HG02943 (cell line): ENCODE measurements around the gene ROS1.
"Not testable (repeated sequence)": the region's sequence is repeated elsewhere in the genome, so short reads cannot be mapped to it uniquely, and the experiment has no call there.

Experiments used
- ATAC-seq: cut with Tn5 transposase; IDR thresholded peaks from one replicate; pipeline ENCODE4 v1.9.1; 2021; ENCODE audit warnings: mild to moderate bottlenecking, low read depth, moderate library complexity; ENCODE audit not compliant: unreplicated experiment

ROS1 gene

DNA sequence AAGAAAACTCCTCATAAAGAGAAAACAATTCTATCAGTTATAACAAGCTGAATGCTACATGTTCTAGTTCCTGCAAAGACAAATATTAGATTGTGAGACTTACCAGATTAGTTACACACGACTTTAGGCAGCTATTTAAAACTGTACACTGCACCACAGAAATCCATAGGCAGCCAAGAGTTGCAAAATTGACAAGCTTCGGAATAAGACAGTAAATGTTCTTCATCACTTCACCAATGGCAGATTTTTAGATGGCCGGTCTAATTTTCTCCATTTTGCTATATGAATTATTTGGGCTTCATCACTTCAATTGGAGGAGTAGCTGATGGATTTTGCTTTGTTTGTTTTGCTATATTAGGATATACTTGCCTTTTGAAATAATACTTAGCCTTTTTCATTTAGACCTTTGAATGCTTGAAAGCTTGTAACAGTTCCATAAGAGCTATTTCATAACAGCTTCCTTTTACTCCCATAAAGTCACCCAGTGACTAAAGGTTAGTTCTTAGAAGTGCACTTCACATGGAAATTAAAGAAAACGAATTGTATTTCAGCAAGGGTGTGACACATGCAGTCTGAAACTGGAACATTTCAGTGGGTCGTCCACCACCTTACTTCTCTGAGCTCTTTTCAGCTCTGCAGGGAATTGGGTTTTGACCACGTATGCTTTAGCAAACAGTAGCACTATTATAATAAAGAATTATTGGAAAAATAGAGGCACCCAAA is at the start of gene ROS1:
ROS1 (minus strand) TSS at position 512 of the 723 bp plus-strand sequence; CDS start at position 226, 286 bp downstream.
- no peak for ATAC-seq

GRCh38 chr6:117473401-117473800 is 47.7 kb upstream of the ROS1 start:
- ATAC-seq = no peak

- ATAC-seq = no peak
Measured at GRCh38 chr6:117472667-117473066, 46.9 kb upstream of the ROS1 start.

GRCh38 chr6:117469791-117470190 is 44.0 kb upstream of the ROS1 start:
- ATAC-seq = no peak

DNA sequence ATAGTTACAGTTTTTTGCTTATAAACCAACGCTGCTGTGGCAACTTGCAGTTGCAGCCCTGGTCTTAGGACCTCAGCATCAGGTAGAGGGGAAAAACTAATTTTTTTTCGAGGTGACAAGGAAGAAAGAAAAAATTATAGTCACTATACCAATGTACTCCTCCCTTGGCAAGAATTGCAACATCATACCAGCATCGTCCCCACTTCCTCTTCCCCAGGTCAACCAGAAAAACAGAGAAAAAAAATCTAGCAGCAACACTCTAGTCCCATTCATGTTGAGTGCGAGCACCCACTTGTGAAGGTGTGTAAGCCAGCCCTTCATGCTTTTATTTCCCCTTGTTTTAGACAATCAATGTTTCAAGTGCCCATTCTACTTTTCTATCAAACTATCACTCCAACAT is 43.6 kb upstream of the ROS1 start:
- ATAC-seq = no peak

DNA sequence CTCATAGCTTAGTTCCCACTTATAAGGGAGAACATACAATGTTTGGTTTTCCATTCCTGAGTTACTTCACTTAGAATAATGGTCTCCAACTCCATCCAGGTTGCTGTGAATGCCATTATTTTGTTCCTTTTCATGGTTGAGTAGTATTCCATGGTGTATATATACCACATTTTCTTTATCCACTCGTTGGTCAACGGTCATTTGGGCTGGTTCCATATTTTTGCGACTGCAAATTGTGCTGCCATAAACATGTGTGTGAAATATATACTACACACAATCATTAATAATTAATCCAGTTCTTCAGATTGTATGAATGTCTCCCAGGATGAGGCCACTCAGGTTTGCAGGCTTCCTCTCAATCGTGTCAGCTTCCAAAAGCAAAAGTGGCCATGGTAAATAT is 42.8 kb upstream of the ROS1 start:
- ATAC-seq = not testable (repeated sequence)

DNA sequence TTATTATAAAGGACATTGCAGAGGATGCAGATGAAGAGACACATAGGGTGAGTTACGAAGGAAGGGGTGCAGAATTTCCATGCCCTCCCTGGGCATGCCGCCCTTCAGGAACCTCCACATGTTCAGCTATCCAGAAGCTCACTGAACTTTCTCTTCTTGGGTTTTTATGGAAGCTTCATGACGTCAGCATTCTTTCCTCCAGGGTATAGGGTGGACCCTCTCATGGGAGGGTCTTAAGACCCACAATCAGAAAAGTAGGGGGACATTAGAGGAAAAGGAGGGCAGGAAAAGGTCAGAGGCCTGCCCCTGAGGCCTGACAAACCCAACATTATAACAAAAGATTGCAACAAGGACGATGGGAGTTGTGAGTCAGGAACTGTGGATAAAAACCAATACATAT is 42.1 kb upstream of the ROS1 start:
- no peak for ATAC-seq

- ATAC-seq = no peak
Measured at GRCh38 chr6:117465691-117466090, 39.9 kb upstream of the ROS1 start.

DNA sequence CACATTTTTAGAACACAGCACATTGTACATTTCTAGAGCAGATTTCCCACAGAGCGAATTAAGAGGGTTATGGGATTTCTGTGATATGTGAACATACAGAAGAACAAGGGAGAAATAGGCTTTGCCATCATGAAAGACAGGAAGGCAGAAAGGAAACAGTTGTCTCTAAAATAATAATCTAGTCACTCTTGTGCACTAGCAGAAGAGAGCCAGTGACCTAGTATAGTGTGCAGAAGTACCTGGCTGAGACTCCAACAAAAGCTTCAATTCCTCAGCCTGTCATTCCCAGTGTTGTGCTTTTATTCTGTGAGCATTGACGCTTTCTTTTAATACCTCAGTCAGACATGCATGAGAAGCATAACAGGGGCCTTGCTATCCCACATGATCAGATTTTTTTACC is 39.0 kb upstream of the ROS1 start:
- no peak for ATAC-seq

GRCh38 chr6:117463762-117464665 is 38.3 kb upstream of the ROS1 start:
- ATAC-seq = no peak

DNA sequence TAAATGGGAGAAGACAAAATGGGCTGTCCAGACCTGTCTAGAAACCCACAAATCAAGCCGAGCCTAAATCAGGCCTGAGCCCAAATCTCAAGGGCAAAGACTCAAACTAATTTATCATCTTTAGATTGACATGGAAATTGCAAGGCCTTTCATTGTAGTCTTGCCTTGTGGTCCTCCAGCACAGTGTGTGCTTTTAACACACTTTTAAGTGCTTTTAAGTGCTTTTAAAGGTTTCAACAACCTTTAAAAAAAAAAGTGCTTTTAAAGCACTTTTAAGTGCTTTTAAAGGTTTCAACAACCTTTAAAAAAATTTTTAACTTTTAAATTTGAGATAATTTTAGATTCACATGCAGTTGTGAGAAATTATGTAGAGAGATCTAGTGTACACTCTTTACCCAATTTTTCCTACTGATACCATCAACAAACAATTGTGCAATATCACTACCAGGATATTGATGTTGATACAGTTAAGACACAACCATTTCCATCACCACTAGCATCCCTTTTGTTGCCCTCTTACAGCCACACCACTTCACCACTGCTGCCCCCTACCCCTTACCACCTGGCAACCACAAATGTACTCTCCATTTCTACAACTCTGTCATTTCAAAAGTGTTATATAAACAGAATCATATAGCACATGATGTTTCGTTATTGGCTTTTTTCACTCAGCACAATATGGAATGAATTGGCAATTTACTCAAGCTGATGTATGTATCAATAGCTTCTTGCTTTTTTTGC is 33.6 kb upstream of the ROS1 start:
- no peak for ATAC-seq

DNA sequence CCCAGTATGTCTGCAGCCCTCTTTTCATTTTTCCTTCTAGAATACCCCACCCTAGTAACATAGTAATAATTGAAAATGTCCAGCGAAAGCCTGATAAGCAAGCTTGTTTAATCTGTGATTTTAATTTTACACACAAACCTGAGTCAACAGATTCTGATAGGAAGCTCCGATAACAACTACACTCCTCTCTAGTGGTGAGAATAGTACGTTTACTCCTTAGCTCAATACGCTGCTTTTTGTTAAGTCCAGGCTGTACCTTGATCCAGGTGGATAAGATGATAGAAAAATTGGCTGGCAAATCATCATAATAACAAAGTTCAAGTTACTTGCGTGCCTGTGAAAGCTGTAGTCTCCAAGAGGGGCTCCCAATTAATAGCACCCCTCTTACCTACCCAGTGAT is 31.3 kb upstream of the ROS1 start:
- ATAC-seq = no peak

DNA sequence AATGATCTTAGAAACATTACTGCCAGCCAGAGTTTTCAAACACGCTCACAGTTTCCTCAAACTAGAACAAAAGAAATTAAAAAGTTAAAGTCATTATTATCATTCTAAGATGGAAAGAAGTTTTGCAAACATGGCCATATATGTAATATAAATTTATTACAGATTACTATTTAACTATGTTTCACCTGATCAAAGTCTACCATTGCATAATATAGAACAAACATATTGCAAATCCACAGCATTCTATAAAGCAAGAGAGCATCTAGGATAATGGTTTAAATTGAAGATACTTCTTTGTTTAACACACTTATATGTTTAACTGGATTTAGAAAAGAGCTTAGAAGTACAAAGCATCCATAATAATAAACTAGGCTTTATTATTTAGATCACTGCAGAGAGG is 30.5 kb upstream of the ROS1 start:
- ATAC-seq = no peak

GRCh38 chr6:117451671-117452070 is 25.9 kb upstream of the ROS1 start:
- ATAC-seq = no peak

- ATAC-seq = no peak
Measured at GRCh38 chr6:117449549-117450439, 24.1 kb upstream of the ROS1 start.

DNA sequence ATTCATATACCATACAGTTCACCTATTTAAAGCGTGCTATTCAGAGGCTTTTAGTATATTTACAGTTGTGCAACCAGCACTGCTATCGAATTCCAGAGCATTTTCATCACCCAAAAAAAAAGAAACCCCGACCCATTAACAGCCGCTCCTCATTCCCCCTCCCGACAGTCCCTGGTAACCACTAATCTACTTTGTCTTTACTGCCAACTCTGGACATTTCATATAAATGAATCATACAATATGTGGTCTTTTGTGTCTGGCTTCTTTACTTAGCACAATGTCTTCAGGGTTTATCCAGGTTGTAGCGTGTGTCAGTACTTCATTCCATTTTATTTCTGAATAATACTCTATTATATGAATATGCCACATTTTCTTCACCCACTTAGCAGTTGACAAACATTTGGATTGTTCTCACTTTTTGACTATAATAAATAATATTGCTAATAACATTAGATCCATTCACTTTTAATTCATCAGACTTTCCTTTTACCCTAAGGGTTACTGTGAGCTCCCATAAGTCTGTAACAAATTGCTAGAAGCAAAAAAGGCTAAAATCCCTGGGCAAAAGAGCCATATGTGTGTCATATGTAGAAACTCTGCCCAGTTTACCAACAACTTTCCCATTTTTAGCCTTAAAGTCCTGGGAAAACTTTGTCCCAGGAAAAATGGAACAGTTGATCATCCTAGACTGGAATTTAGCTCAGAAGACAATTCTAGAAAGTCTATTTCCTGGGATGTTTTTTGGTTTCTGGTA is 23.2 kb upstream of the ROS1 start:
- ATAC-seq = no peak

DNA sequence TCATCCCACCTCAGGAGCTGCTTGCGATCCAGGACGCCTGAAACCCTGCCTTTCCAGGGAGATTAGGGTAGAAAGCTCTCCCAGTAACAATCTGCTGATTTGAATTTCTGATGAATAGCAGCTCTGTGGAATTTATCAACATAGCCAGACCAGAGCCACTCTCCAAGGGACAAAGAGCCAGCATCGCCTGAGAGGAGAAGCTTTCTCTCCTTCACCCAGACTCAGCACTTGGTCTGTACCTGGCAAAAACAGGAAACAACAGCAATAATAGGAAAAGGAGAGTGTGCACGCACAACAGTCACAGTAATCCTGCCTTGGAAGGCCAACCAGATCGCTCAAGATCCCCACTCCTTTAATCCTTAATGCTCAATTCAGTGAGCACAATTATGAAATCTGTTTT is 22.3 kb upstream of the ROS1 start:
- no peak for ATAC-seq

DNA sequence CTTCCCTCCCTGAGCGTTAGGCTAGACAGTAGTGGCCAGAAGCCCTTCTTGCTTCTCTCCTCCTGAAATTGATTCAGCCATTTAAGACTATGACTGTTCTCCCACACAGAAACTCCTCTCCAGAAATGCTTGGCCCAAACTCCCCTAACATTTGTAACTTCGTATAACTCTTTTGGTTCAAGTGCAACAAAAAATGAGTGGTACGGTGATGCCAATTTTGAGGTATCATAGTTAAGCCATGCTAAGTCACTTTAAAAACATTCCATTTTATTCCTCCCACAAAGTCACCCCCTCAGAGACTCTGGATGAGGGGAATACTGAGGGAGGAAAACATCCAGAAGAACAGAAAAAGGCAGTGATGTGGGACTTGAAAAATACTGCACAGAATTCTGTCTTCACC is 21.1 kb upstream of the ROS1 start:
- ATAC-seq = no peak

DNA sequence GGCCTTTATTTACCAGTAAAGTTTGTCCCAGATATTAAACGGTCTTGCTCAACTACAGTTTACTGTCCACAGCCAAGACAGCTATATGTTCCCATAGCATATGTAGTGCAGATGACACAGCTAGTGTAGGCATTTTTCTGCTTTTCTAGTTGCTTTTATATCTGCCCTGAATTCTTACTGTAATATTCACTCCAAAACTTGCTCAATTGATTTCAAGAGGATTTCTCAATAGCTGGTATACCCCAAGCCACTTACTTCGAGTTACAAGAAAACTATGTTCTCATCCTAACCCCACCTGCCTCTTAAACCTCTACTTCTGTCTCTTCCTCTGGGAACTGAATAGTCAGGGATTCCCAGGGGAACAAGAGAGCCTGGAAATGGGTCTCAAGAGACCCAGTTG is 18.9 kb upstream of the ROS1 start:
- no peak for ATAC-seq
